IPS-15b (cell line): Measurements from ENCODE around the gene CSF2.

ENCODE experiments used
- H3K27me3 ChIP-seq: one replicate; pipeline ENCODE4 v1.6.1; 2013; ENCODE audit warnings: low read length; ENCODE audit not compliant: control insufficient read depth, insufficient read depth
- H3K36me3 ChIP-seq: one replicate; pipeline ENCODE4 v1.6.1; 2013; ENCODE audit warnings: low read length; ENCODE audit not compliant: control insufficient read depth, insufficient read depth
- H3K4me1 ChIP-seq: one replicate; pipeline ENCODE4 v1.6.1; 2013; ENCODE audit warnings: mild to moderate bottlenecking, low read length; ENCODE audit not compliant: control insufficient read depth, insufficient read depth
- H3K4me3 ChIP-seq: one replicate; pipeline ENCODE4 v1.5.1; 2013; ENCODE audit warnings: low read depth, low read length
- H3K9ac ChIP-seq: one replicate; pipeline ENCODE4 v1.6.1; 2013; ENCODE audit warnings: low read depth, mild to moderate bottlenecking, low read length
- H3K9me3 ChIP-seq: one replicate; pipeline ENCODE4 v1.6.1; 2013; ENCODE audit warnings: mild to moderate bottlenecking, low read length; ENCODE audit not compliant: control insufficient read depth, insufficient read depth

Gene CSF2

GRCh38 chr5:132083071-132083678 lies 9.6 kb downstream of the CSF2 start:
- Histone ChIP-seq H3K4me3 (no peak overlapping the region), H3K4me1 (no peaks in the 10 kb centered on the region), H3K27me3 (no peaks in the 10 kb centered on the region), H3K9me3 (no peaks in the 10 kb centered on the region), H3K36me3 (no peaks in the 10 kb centered on the region), H3K9ac (no peak overlapping the region)

GRCh38 chr5:132085686-132086085 lies 12.1 kb downstream of the CSF2 start:
- H3K36me3 ChIP-seq = no peaks in the 10 kb centered on the region
- no peaks in the 10 kb centered on the region for H3K4me1 ChIP-seq
- H3K4me3 ChIP-seq = no peak overlapping the region
- no peaks in the 10 kb centered on the region for H3K9me3 ChIP-seq
- H3K9ac ChIP-seq = no peak overlapping the region
- H3K27me3 ChIP-seq = no peaks in the 10 kb centered on the region

- Histone ChIP-seq H3K27me3 (no peaks in the 10 kb centered on the region), H3K9ac (no peak overlapping the region), H3K9me3 (no peaks in the 10 kb centered on the region), H3K36me3 (no peaks in the 10 kb centered on the region), H3K4me3 (no peak overlapping the region), H3K4me1 (no peaks in the 10 kb centered on the region)
These were observed 12.7 kb downstream of the CSF2 start for GRCh38 chr5:132086277-132086794.

GRCh38 chr5:132087176-132087575 lies 13.6 kb downstream of the CSF2 start:
- H3K9ac ChIP-seq = no peak overlapping the region
- no peaks in the 10 kb centered on the region for H3K9me3 ChIP-seq
- H3K4me3 ChIP-seq = no peak overlapping the region
- H3K27me3 ChIP-seq = no peaks in the 10 kb centered on the region
- H3K4me1 ChIP-seq = no peaks in the 10 kb centered on the region
- H3K36me3 ChIP-seq = no peaks in the 10 kb centered on the region

- no peak overlapping the region for H3K9ac ChIP-seq
- H3K9me3 ChIP-seq = no peaks in the 10 kb centered on the region
- H3K4me1 ChIP-seq = no peaks in the 10 kb centered on the region
- no peaks in the 10 kb centered on the region for H3K27me3 ChIP-seq
- H3K4me3 ChIP-seq = no peak overlapping the region
- H3K36me3 ChIP-seq = no peaks in the 10 kb centered on the region
These were observed 14.1 kb downstream of the CSF2 start for GRCh38 chr5:132087661-132088060.

GRCh38 chr5:132089363-132089762 lies 15.8 kb downstream of the CSF2 start:
- Histone ChIP-seq H3K9me3 (no peaks in the 10 kb centered on the region), H3K27me3 (no peaks in the 10 kb centered on the region), H3K9ac (no peak overlapping the region), H3K36me3 (no peaks in the 10 kb centered on the region), H3K4me1 (no peaks in the 10 kb centered on the region), H3K4me3 (no peak overlapping the region)

GRCh38 chr5:132090107-132090506 lies 16.5 kb downstream of the CSF2 start:
- Histone ChIP-seq H3K9ac (no peak overlapping the region), H3K36me3 (no peaks in the 10 kb centered on the region), H3K9me3 (no peaks in the 10 kb centered on the region), H3K27me3 (no peaks in the 10 kb centered on the region), H3K4me3 (no peak overlapping the region), H3K4me1 (no peaks in the 10 kb centered on the region)

GRCh38 chr5:132093271-132093670 lies 19.7 kb downstream of the CSF2 start:
- H3K4me3 ChIP-seq = no peak overlapping the region
- no peaks in the 10 kb centered on the region for H3K36me3 ChIP-seq
- no peak overlapping the region for H3K9ac ChIP-seq
- H3K4me1 ChIP-seq = no peaks in the 10 kb centered on the region
- no peaks in the 10 kb centered on the region for H3K9me3 ChIP-seq
- no peaks in the 10 kb centered on the region for H3K27me3 ChIP-seq

- H3K9ac ChIP-seq = no peak overlapping the region
These were observed 20.9 kb downstream of the CSF2 start for GRCh38 chr5:132094393-132095076.

GRCh38 chr5:132095077-132095410 lies 21.5 kb downstream of the CSF2 start:
- Histone ChIP-seq H3K9me3 (no peaks in the 10 kb centered on the region), H3K4me3 (no peak overlapping the region), H3K27me3 (no peaks in the 10 kb centered on the region), H3K4me1 (no peaks in the 10 kb centered on the region), H3K9ac (no peak overlapping the region), H3K36me3 (no peaks in the 10 kb centered on the region)

More at GRCh38 chr5:132094393-132095076, 20.9 kb downstream of the CSF2 start:
- no peaks in the 10 kb centered on the region for H3K4me1 ChIP-seq
- H3K4me3 ChIP-seq = no peak overlapping the region
- no peaks in the 10 kb centered on the region for H3K27me3 ChIP-seq
- H3K9me3 ChIP-seq = no peaks in the 10 kb centered on the region
- H3K36me3 ChIP-seq = no peaks in the 10 kb centered on the region

- H3K9ac ChIP-seq = no peak overlapping the region
- no peaks in the 10 kb centered on the region for H3K4me1 ChIP-seq
These were observed 21.9 kb downstream of the CSF2 start for GRCh38 chr5:132095424-132095972.

GRCh38 chr5:132096904-132097303 lies 23.3 kb downstream of the CSF2 start:
- no peaks in the 10 kb centered on the region for H3K27me3 ChIP-seq
- H3K4me1 ChIP-seq = no peaks in the 10 kb centered on the region

More at GRCh38 chr5:132095424-132095972, 21.9 kb downstream of the CSF2 start:
- Histone ChIP-seq H3K27me3 (no peaks in the 10 kb centered on the region), H3K4me3 (no peak overlapping the region), H3K36me3 (no peaks in the 10 kb centered on the region), H3K9me3 (no peaks in the 10 kb centered on the region)

More at GRCh38 chr5:132096904-132097303, 23.3 kb downstream of the CSF2 start:
- H3K4me3 ChIP-seq = no peak overlapping the region
- no peaks in the 10 kb centered on the region for H3K9me3 ChIP-seq
- no peak overlapping the region for H3K9ac ChIP-seq
- H3K36me3 ChIP-seq = no peaks in the 10 kb centered on the region
